Measurements from ENCODE around the gene PMVK. TPM values are rescaled to one million over a fixed set of nuclear protein-coding genes. Genes with fewer than 3 reads are reported as not detected.

The PMVK gene
- total RNA-seq, 4 donors from 2014 or later = 9.0 to 19.8 (median 15.6) TPM

DNA sequence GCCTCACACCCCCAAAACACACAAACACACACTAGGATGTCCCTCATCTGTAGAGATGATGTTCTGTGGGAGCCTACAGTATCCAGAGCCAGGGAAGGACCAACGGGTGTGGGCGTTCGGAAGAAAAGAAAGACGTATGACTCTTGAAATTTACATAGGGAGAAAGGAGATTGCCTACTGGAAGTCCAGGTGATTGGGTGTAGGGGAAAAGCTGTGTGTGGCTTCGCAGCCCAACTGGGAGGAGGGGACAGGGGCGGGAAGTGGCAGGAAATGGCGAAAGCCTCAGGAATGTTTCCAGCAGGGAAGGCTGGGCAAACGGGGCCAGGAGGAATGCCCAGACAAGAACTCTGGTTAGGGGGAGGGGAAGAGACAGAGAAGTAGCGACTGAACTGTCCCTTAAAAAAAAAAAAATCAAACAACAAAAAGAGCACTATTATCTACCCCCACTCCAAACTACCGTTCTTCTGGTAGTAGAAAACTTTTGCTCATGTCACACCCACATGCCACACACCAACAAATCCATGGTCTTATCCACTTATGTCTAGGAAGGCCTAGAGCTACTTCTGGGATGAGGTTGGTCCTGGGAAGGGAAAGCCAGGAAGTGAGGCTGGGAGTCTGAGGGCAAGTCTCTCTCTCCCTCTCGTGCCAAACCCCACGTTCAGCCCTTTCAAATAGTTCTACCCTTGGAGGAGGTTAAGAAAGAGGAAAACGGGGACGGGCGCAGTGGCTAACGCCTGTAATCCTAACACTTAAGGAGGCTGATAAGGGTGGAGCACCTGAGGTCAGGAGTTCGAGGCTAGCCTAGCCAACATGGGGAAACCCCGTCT lies 36.2 kb upstream of the PMVK start:
- peak overlapping the region; percentile 96 to 100 (median 99) for H3K27ac ChIP-seq
- peaks cover 0 to 17% (median 4%) of the 10 kb centered on the region in 3 donors for H3K36me3 ChIP-seq
- TF ChIP-seq EP300 (IDR thresholded peaks at IDR 0.05) (peak in 1 of 2 donors; percentile 75), POLR2A (IDR thresholded peaks at IDR 0.05) (no peak)
- 24 to 30% methylated on average over 18 of the region's 18 CpGs for WGBS, 2 donors
- no peaks in the 10 kb centered on the region for H3K27me3 ChIP-seq
- peaks cover 0 to 72% (median 47%) of the 10 kb centered on the region in 4 donors for H3K4me1 ChIP-seq
- H3K9me3 ChIP-seq = no peaks in the 10 kb centered on the region
- DNase-seq (ENCODE audit: low spot score in 2 of 2) = peak in 1 of 2 donors; percentile 44
- H3K4me3 ChIP-seq = peak overlapping the region in 2 of 4 donors; percentile 66 to 75

GRCh38 chr1:154972213-154972516 lies 35.6 kb upstream of the PMVK start:
- DNase-seq (ENCODE audit: low spot score in 2 of 2) = no peak
- TF ChIP-seq EP300 (IDR thresholded peaks at IDR 0.05) (no peak), POLR2A (IDR thresholded peaks at IDR 0.05) (no peak), CTCF (IDR thresholded peaks at IDR 0.05) (no peak)
- WGBS, 2 donors = 64 to 68% methylated on average over 3 of the region's 3 CpGs
- H3K27ac ChIP-seq = peak overlapping the region; percentile 96 to 100 (median 99)
- no peaks in the 10 kb centered on the region for H3K27me3 ChIP-seq
- H3K4me3 ChIP-seq = peak overlapping the region in 1 of 4 donors; percentile 75
- peaks cover 0 to 23% (median 10%) of the 10 kb centered on the region in 3 donors for H3K36me3 ChIP-seq
- H3K9me3 ChIP-seq = no peaks in the 10 kb centered on the region
- H3K4me1 ChIP-seq = peaks cover 0 to 74% (median 47%) of the 10 kb centered on the region in 4 donors

- Histone ChIP-seq H3K9me3 (no peaks in the 10 kb centered on the region), H3K36me3 (peaks cover 0 to 30% (median 11%) of the 10 kb centered on the region in 3 donors), H3K27me3 (no peaks in the 10 kb centered on the region), H3K4me3 (peak overlapping the region in 2 of 4 donors; percentile 36 to 51), H3K4me1 (peaks cover 0 to 75% (median 47%) of the 10 kb centered on the region in 4 donors), H3K27ac (peak overlapping the region; percentile 96 to 100 (median 99))
- DNase-seq (ENCODE audit: low spot score in 2 of 2) = peak in 1 of 2 donors; percentile 69
- 42 to 58% methylated on average over 10 of the region's 10 CpGs for WGBS, 2 donors
- TF ChIP-seq EP300 (IDR thresholded peaks at IDR 0.05) (no peak), CTCF (IDR thresholded peaks at IDR 0.05) (no peak), POLR2A (IDR thresholded peaks at IDR 0.05) (no peak)
Measured at GRCh38 chr1:154971341-154971998, 35.0 kb upstream of the PMVK start.

DNA sequence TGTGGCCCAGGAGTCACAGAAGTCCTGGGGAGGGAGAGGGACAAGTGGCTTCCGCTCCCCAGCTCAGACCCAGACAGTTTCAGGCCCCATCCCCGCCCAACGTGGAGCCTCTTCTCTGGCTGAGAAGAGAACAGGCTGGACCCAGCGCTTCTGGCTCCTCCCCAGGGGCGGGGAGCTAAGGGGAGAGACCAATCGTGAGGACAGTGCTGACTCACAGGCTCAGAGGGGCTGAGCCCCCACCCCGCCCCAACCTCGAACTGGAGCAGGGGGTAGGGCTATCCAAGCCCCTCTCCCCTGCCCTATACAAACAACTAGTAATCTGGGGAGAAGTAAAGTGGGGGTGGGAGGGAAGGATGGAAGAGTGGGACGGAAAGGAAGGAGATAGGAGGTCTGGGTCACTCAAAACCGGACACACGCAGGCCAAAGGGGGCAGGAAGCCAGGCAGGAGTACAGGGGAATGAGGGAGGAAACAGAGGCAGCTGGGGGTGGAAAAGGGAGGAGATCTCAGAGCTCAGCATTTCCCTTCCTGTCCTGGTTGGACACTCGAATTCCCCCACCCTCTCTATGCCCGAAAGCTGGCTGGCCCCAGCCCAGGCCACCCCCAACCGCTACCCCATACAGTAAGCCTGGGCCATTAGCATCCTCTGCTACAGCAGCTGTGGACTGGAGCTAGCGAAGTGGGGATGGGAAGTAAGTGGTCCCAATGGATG lies 34.3 kb upstream of the PMVK start, which contains the start of gene SHC1:
Gene SHC1, minus strand, starts transcription at position 117 of the 710 bp plus-strand sequence. CDS start 221 bp downstream, outside the sequence.
- Histone ChIP-seq H3K4me3 (peak within 1 kb of the TSS; percentile 26 to 51 (median 42)), H3K27me3 (no peaks in the 10 kb centered on the region), H3K36me3 (peaks cover 0 to 37% (median 17%) of the 10 kb centered on the region in 3 donors), H3K27ac (peak within 1 kb of the TSS; percentile 96 to 100 (median 99)), H3K9me3 (no peaks in the 10 kb centered on the region), H3K4me1 (peaks cover 0 to 68% (median 44%) of the 10 kb centered on the region in 4 donors)
- TF ChIP-seq POLR2A (IDR thresholded peaks at IDR 0.05) (peak; percentile 91 to 92), EP300 (IDR thresholded peaks at IDR 0.05) (peak in 1 of 2 donors; percentile 89), CTCF (IDR thresholded peaks at IDR 0.05) (peak in 1 of 5 experiments; percentile 5)
- DNase-seq (ENCODE audit: low spot score in 2 of 2) = peak; percentile 90 to 93
- WGBS, 2 donors = 6 to 7% methylated on average over 11 to 13 of the region's 15 CpGs

GRCh38 chr1:154969860-154970452 lies 33.4 kb upstream of the PMVK start:
- peak overlapping the region; percentile 96 to 100 (median 99) for H3K27ac ChIP-seq
- H3K27me3 ChIP-seq = no peaks in the 10 kb centered on the region
- peaks cover 0 to 68% (median 44%) of the 10 kb centered on the region in 4 donors for H3K4me1 ChIP-seq
- WGBS, 2 donors = 9 to 18% methylated on average over 16 to 22 of the region's 22 CpGs
- peak overlapping the region; percentile 26 to 51 (median 42) for H3K4me3 ChIP-seq
- no peaks in the 10 kb centered on the region for H3K9me3 ChIP-seq
- no peak for TF ChIP-seq CTCF (IDR thresholded peaks at IDR 0.05)
- TF ChIP-seq EP300 (IDR thresholded peaks at IDR 0.05) = no peak
- TF ChIP-seq POLR2A (IDR thresholded peaks at IDR 0.05) = no peak
- no peak for DNase-seq (ENCODE audit: low spot score in 2 of 2)
- H3K36me3 ChIP-seq = peaks cover 0 to 45% (median 21%) of the 10 kb centered on the region in 3 donors

Measured in tibial nerve (tissue), 4 donors.